GM10266 (cell line): ENCODE results near the gene POR.

Experiments used
- DNase-seq: peaks from one replicate; pipeline ENCODE4 v3.0.0; 2012; ENCODE audit errors: extremely low spot score
- CTCF ChIP-seq: IDR thresholded peaks from 2 replicates; pipeline ENCODE4 v1.5.1; 2012; ENCODE audit warnings: mild to moderate bottlenecking, low read depth; ENCODE audit not compliant: control insufficient read depth, insufficient read depth; ENCODE audit errors: missing control alignments

POR gene

GRCh38 chr7:75914655-75915415, at the start of gene POR:
Gene POR (plus strand): TSS chr7:75915155. CDS start chr7:75954002, 38,847 bp downstream.
- peak; percentile 96 for DNase-seq
- TF ChIP-seq CTCF, result no peak

GRCh38 chr7:75866114-75866488, 48.9 kb upstream of the POR start:
- DNase-seq, result no peak

GRCh38 chr7:75866489-75867389, 48.2 kb upstream of the POR start:
- peak; percentile 89 for TF ChIP-seq CTCF
- peak; percentile 76 for DNase-seq

More at GRCh38 chr7:75866114-75866488, 48.9 kb upstream of the POR start:
- no peak for TF ChIP-seq CTCF

GRCh38 chr7:75867390-75867717, 47.6 kb upstream of the POR start:
- no peak for TF ChIP-seq CTCF

GRCh38 chr7:75868153-75868552, 46.8 kb upstream of the POR start:
- TF ChIP-seq CTCF, result no peak
- no peak for DNase-seq

More at GRCh38 chr7:75867390-75867717, 47.6 kb upstream of the POR start:
- no peak for DNase-seq

GRCh38 chr7:75869776-75870379, 45.1 kb upstream of the POR start:
- no peak for DNase-seq
- no peak for TF ChIP-seq CTCF
